ENCODE results near the gene C1QL4. TPM values are rescaled to one million over a fixed set of nuclear protein-coding genes. Genes with fewer than 3 reads are reported as not detected.

The C1QL4 gene
- total RNA-seq = 0.17 and 0.29 TPM in 2 replicates

GRCh38 chr12:49336645-49337584 lies at the start of gene C1QL4:
C1QL4 (minus strand) TSS chr12:49337188; CDS start chr12:49336477, 711 bp downstream.

GRCh38 chr12:49367381-49368239 lies 30.6 kb upstream of the C1QL4 start, which contains the start of gene SPATS2:
SPATS2 (plus strand) TSS chr12:49367462; CDS start chr12:49461013, 93,551 bp downstream.

GRCh38 chr12:49346659-49347310 lies 9.8 kb upstream of the C1QL4 start, which contains the start of gene DNAJC22:
DNAJC22 (plus strand) TSS chr12:49346888; CDS start chr12:49348873, 1,985 bp downstream.

GRCh38 chr12:49322708-49323523 lies 14.1 kb downstream of the C1QL4 start, which contains the start of gene TROAP:
TROAP (plus strand) TSS chr12:49323255; CDS start chr12:49323609, 354 bp downstream.

GRCh38 chr12:49295082-49295936 lies 41.7 kb downstream of the C1QL4 start, which contains the start of gene PRPH:
PRPH (plus strand) TSS chr12:49295147; CDS start chr12:49295201, 54 bp downstream.

Other genes starting within 250 kb of the C1QL4 start
- under 0.01 and 0.17 TPM in 2 replicates for gene DHH, start 242.4 kb downstream of the C1QL4 start, total RNA-seq
- 53.2 and 88.0 TPM in 2 replicates for gene LMBR1L, start 226.3 kb downstream of the C1QL4 start, total RNA-seq
- gene TUBA1B, start 205.8 kb downstream of the C1QL4 start, total RNA-seq = 1,870 and 4,279 TPM in 2 replicates
- gene TUBA1A, start 148.1 kb downstream of the C1QL4 start, total RNA-seq = 1,515 and 1,616 TPM in 2 replicates
- gene TUBA1C, start 72.1 kb downstream of the C1QL4 start, total RNA-seq = 476 and 565 TPM in 2 replicates
- gene PRPH, start 42.0 kb downstream of the C1QL4 start, total RNA-seq = 0.66 and 2.6 TPM in 2 replicates
- gene TROAP, start 13.9 kb downstream of the C1QL4 start, total RNA-seq = 0.99 and 11.9 TPM in 2 replicates
- gene DNAJC22, start 9.7 kb upstream of the C1QL4 start, total RNA-seq = 1.8 and 3.3 TPM in 2 replicates
- gene SPATS2, start 30.3 kb upstream of the C1QL4 start, total RNA-seq = 26.3 and 28.7 TPM in 2 replicates
- gene KCNH3, start 201.8 kb upstream of the C1QL4 start, total RNA-seq = under 0.01 and 0.33 TPM in 2 replicates
- 55.2 and 62.8 TPM in 2 replicates for gene MCRS1, start 231.0 kb upstream of the C1QL4 start, total RNA-seq